Smooth muscle cell (in vitro differentiated cells): ENCODE measurements around the gene CAMSAP2. TPM values are rescaled to one million over a fixed set of nuclear protein-coding genes. Genes with fewer than 3 reads are reported as not detected.

Source experiments
- DNase-seq: peaks from one replicate; lab custom pipeline; 2025; ENCODE audit not compliant: unreplicated experiment; lab: John Stamatoyannopoulos, UW
- H2AFZ ChIP-seq: fragments of 200-600 bp; sonication (generic); 2 replicates; pipeline ENCODE4 v1.6.0; 2016; ENCODE audit warnings: antibody characterized with exemption, low read depth, mild to moderate bottlenecking
- H3F3A ChIP-seq: fragments of 200-600 bp; sonication (generic); 2 replicates; pipeline ENCODE4 v1.6.0; 2017; ENCODE audit warnings: antibody characterized with exemption, low read depth
- H3K27ac ChIP-seq: fragments of 200-600 bp; sonication (generic); 2 replicates; pipeline ENCODE4 v1.5.1; 2016; ENCODE audit warnings: low read depth, mild to moderate bottlenecking
- H3K27me3 ChIP-seq: fragments of 200-600 bp; sonication (generic); 2 replicates; pipeline ENCODE4 v1.6.1; 2016; ENCODE audit warnings: low read depth, mild to moderate bottlenecking
- H3K36me3 ChIP-seq: fragments of 200-600 bp; sonication (generic); 2 replicates; pipeline ENCODE4 v1.5.1; 2016; ENCODE audit warnings: low read depth
- H3K4me1 ChIP-seq: fragments of 200-600 bp; sonication (generic); 2 replicates; pipeline ENCODE4 v1.5.1; 2016; ENCODE audit warnings: low read depth
- H3K4me2 ChIP-seq: fragments of 200-600 bp; sonication (generic); 2 replicates; pipeline ENCODE4 v1.6.0; 2016; ENCODE audit warnings: mild to moderate bottlenecking
- H3K4me3 ChIP-seq: fragments of 200-600 bp; sonication (generic); 2 replicates; pipeline ENCODE4 v1.5.1; 2016; ENCODE audit warnings: mild to moderate bottlenecking
- H3K79me2 ChIP-seq: fragments of 200-600 bp; sonication (generic); 2 replicates; pipeline ENCODE4 v1.6.0; 2016; ENCODE audit warnings: low read depth, mild to moderate bottlenecking
- H3K9ac ChIP-seq: fragments of 200-600 bp; sonication (generic); 2 replicates; pipeline ENCODE4 v1.6.0; 2016; ENCODE audit warnings: low read depth
- H3K9me3 ChIP-seq: fragments of 200-600 bp; sonication (generic); replicated peaks from 2 replicates; pipeline ENCODE4 v1.5.1; 2016; ENCODE audit warnings: low read depth
- H4K20me1 ChIP-seq: fragments of 200-600 bp; sonication (generic); 2 replicates; pipeline ENCODE4 v1.6.0; 2016; ENCODE audit warnings: low read depth
- WGBS: methylation state at CpG from one replicate; pipeline ENCODE4 v1.1.7; 2016; ENCODE audit warnings: low lambda C conversion rate; 5-methylcytosine and 5-hydroxymethylcytosine counted together
- polyA plus RNA-seq: library from polyadenylated mRNA; unstranded; fragments of >200 nt; fragmentation: Nextera tagmentation; extraction: Ambion mirVana; gene quantifications from 2 replicates; pipeline ENCODE4 v1.2.1, GENCODE V29; 2016
- total RNA-seq: library from RNA; depleted of rRNA; stranded (reverse); fragments of >200 nt; gene quantifications from 2 replicates; pipeline ENCODE4 v1.2.3, GENCODE V29; 2014
- TF ChIP-seq, protein P1 (sequence below): fragments of 200-600 bp; sonication (generic); IDR thresholded peaks from 2 replicates; pipeline ENCODE4 v1.5.1; 2017; ENCODE audit warnings: borderline replicate concordance, mild to moderate bottlenecking, antibody characterized with exemption; ENCODE audit not compliant: insufficient read depth, poor library complexity, severe bottlenecking

CAMSAP2 gene
- total and polyA plus RNA-seq, 2 experiments from 2014 or later = 12.9 to 57.5 TPM

DNA sequence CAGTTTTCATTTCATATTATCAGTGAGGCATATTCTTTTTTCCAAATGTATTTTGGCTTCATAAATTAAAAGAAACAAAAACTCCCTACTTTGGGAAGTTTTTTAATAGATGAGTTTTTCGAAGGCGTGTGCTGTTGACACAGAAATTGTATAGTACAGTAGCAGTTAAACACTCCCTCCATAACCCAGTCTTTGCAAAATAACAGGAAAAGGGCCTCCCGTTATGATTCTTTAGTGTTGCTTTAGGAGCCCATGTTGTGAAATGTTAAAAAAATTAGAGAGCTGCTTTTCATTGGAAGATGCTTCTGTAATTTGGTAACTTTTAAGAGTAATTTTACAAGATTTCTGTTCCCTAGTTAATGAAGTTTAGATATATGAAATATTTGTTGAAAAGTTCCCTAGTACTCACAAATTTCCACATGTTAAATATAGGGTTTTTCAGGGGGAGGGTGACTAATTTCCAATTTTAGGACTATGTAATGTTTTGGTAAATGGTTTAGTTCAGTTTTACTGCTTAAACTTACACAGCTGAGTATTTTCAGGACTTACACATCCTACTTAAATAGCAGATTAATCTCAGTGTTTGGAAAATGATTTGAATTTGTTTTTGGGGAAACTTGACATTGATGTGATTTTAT is 2.0 kb downstream of the CAMSAP2 start:
- DNase-seq = no peak
- Histone ChIP-seq H3K9me3 (no peaks in the 10 kb centered on the region), H3K79me2 (peaks cover 62% of the 10 kb centered on the region), H4K20me1 (peaks cover 61% of the 10 kb centered on the region), H2AFZ (no peak overlapping the region), H3K36me3 (no peaks in the 10 kb centered on the region), H3K9ac (peak overlapping the region; percentile 98), H3F3A (no peaks in the 10 kb centered on the region), H3K27ac (peak overlapping the region; percentile 7), H3K4me3 (peak overlapping the region; percentile 71), H3K27me3 (no peaks in the 10 kb centered on the region), H3K4me2 (peak overlapping the region; percentile 88), H3K4me1 (peaks cover 25% of the 10 kb centered on the region)
- WGBS = 29% methylated on average over 3 of the region's 3 CpGs
- TF ChIP-seq, protein P1, sequence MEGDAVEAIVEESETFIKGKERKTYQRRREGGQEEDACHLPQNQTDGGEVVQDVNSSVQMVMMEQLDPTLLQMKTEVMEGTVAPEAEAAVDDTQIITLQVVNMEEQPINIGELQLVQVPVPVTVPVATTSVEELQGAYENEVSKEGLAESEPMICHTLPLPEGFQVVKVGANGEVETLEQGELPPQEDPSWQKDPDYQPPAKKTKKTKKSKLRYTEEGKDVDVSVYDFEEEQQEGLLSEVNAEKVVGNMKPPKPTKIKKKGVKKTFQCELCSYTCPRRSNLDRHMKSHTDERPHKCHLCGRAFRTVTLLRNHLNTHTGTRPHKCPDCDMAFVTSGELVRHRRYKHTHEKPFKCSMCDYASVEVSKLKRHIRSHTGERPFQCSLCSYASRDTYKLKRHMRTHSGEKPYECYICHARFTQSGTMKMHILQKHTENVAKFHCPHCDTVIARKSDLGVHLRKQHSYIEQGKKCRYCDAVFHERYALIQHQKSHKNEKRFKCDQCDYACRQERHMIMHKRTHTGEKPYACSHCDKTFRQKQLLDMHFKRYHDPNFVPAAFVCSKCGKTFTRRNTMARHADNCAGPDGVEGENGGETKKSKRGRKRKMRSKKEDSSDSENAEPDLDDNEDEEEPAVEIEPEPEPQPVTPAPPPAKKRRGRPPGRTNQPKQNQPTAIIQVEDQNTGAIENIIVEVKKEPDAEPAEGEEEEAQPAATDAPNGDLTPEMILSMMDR = no peak

DNA sequence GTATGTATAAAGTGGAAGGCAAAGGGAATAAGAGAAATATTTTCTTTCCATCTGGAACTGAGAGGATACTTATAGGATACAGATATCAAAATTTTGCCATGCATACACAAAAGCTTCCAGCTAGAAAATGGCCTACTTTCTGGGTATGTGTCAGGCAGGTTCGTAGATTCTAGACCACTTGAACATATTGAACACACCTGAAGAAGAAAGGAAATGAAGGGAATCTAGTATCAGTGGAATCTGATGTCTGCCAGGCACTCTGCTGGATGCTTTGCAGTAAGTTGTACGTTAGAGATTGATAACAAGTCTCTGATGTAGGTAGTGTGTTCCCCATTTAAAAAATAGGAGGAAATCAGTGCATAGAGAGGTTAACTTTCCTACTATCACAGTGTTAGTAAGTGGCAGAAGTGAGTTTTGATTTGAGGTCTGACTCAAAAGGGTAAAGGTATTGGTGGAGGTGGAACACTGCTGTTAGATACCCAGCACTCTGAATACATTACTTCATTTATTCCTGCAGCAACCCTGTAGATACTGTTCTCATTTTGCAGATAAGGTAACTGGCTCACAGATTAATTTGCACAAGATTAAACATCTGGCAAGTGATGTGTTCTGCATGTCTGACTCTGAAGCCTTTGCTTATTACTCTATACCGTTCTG is 3.0 kb downstream of the CAMSAP2 start:
- H3K9ac ChIP-seq = peak overlapping the region; percentile 98
- peak overlapping the region; percentile 7 for H3K27ac ChIP-seq
- peaks cover 70% of the 10 kb centered on the region for H4K20me1 ChIP-seq
- H3K4me1 ChIP-seq = peaks cover 25% of the 10 kb centered on the region
- H2AFZ ChIP-seq = no peak overlapping the region
- H3K36me3 ChIP-seq = no peaks in the 10 kb centered on the region
- H3K4me2 ChIP-seq = peak overlapping the region; percentile 88
- H3K4me3 ChIP-seq = peak overlapping the region; percentile 71
- 50% methylated on average over 3 of the region's 3 CpGs for WGBS
- H3F3A ChIP-seq = no peaks in the 10 kb centered on the region
- H3K79me2 ChIP-seq = peaks cover 72% of the 10 kb centered on the region
- H3K27me3 ChIP-seq = no peaks in the 10 kb centered on the region
- TF ChIP-seq, protein P1 = no peak
- no peaks in the 10 kb centered on the region for H3K9me3 ChIP-seq
- no peak for DNase-seq

DNA sequence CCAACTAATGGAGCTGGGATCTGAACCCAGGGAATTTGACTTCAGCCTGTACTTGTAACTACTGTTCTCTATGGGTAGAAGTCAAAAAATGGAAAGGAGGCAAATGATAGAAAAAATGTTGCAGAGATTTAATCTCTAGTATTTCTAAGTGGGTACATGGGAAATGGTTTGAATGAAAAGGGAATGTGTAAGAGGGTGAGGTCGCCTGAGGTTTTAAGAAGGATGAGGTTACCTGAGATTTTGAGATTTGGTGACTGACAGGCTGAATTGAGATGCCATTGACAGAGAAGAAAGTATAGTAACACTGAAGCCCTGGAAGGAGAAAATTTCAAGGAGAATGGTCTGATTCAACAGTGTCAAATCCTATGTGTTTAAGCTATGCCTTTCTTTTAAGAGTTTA is 5.5 kb downstream of the CAMSAP2 start:
- Histone ChIP-seq H4K20me1 (peaks cover 92% of the 10 kb centered on the region), H3K27ac (no peak overlapping the region)
- 97% methylated on average over 1 of the region's 1 CpG for WGBS

More for the DNA sequence above, 5.5 kb downstream of the CAMSAP2 start:
- H3K36me3 ChIP-seq = no peaks in the 10 kb centered on the region
- no peak for DNase-seq
- no peak overlapping the region for H3K9ac ChIP-seq
- H2AFZ ChIP-seq = no peak overlapping the region
- no peaks in the 10 kb centered on the region for H3K9me3 ChIP-seq
- H3F3A ChIP-seq = no peaks in the 10 kb centered on the region
- H3K27me3 ChIP-seq = no peaks in the 10 kb centered on the region
- no peak overlapping the region for H3K4me2 ChIP-seq
- TF ChIP-seq, protein P1 = no peak
- peaks cover 25% of the 10 kb centered on the region for H3K4me1 ChIP-seq
- no peak overlapping the region for H3K4me3 ChIP-seq
- peaks cover 96% of the 10 kb centered on the region for H3K79me2 ChIP-seq
